Heart right ventricle (tissue), 16 donors: ENCODE measurements around the gene IRX6. TPM values are rescaled to one million over a fixed set of nuclear protein-coding genes. Genes with fewer than 3 reads are reported as not detected.

Experiments used
- ATAC-seq, 8 donors: fragments of 200-7000 bp; cut with Tn5 transposase; one replicate each; pipeline ENCODE4 v1.9.1; 2020; ENCODE audit warnings: mild to moderate bottlenecking in 8 of 8, moderate library complexity in 8 of 8, moderate number of reproducible peaks in 1 of 8
- DNase-seq, 2 donors: peaks; one replicate each; pipeline ENCODE4 v3.0.0-alpha.2; 2020
- H3K27ac ChIP-seq, 10 donors: fragments of 200-600 bp; sonication (generic) in 2 of 10; one replicate each; pipeline versions ENCODE4 v1.5.0 to v1.8.0; 2020 to 2022; ENCODE audit warnings: mild to moderate bottlenecking in 3 of 10
- H3K27me3 ChIP-seq, 7 donors: fragments of 200-600 bp; one replicate each; pipeline ENCODE4 v1.8.0; 2021 to 2022; ENCODE audit warnings: mild to moderate bottlenecking in 2 of 7
- H3K36me3 ChIP-seq, 9 donors: fragments of 200-600 bp; sonication (generic) in 1 of 9; one replicate each; pipeline versions ENCODE4 v1.5.0 to v1.8.0; 2020 to 2022; ENCODE audit warnings: mild to moderate bottlenecking in 2 of 9
- H3K4me1 ChIP-seq, 9 donors: fragments of 200-600 bp; sonication (generic) in 1 of 9; one replicate each; pipeline versions ENCODE4 v1.5.0 to v1.8.0; 2020 to 2022; ENCODE audit warnings: mild to moderate bottlenecking in 4 of 9
- H3K4me3 ChIP-seq, 10 donors: fragments of 200-600 bp; sonication (generic) in 2 of 10; one replicate each; pipeline versions ENCODE4 v1.5.0 to v1.8.0; 2020 to 2022; ENCODE audit warnings: mild to moderate bottlenecking in 7 of 10, moderate library complexity in 2 of 10
- H3K9me3 ChIP-seq, 11 donors: fragments of 200-600 bp in 10 of 11; sonication (generic) in 2 of 11; one replicate each; pipeline versions ENCODE4 v1.5.0 to v1.8.0; 2013 to 2022; ENCODE audit warnings: mild to moderate bottlenecking in 2 of 11, control low read depth in 1 of 11, moderate library complexity in 1 of 11
- CTCF ChIP-seq, 9 donors: fragments of 200-600 bp; sonication (generic) in 2 of 9; IDR thresholded peaks; one replicate each; pipeline versions ENCODE4 v1.5.0 to v1.8.0; 2021 to 2022; ENCODE audit warnings: antibody characterized with exemption in 9 of 9, mild to moderate bottlenecking in 5 of 9, moderate library complexity in 1 of 9
- WGBS, 2 donors: extraction: QIAGEN DNeasy Blood & Tissue Kit; methylation state at CpG; one replicate each; pipeline ENCODE4 v1.1.7; 2013; ENCODE audit warnings: inconsistent platforms in 1 of 2; 5-methylcytosine and 5-hydroxymethylcytosine counted together
- intact Hi-C, 10 donors: fragments of 100-400 bp; cut with DNase I; formaldehyde crosslinking; loops; one replicate each; pipeline versions ENCODE4 v1.11.1 to v1.14.2; 2022
- polyA plus RNA-seq, 2 donors: library from polyadenylated mRNA; stranded (reverse); fragments of 200-250 nt; gene quantifications; one replicate each; pipeline ENCODE4 v1.2.3, GENCODE V29; 2013
- total RNA-seq, 10 donors: library from RNA; stranded (reverse); fragmentation: NEBNext Ultra II Directional in 3 of 10; extraction: Animal tissue kit (Norgen Biotek cat#: 25700) in 3 of 10; gene quantifications; one replicate each; pipeline versions ENCODE4 v1.2.1 to v1.2.4, GENCODE V29; 2021 to 2023
- donor health status: Arrhythmogenic right ventricular cardiomyopathy.
- donor health status: ischemic (EF 13 %, LVEDD 7.1; RV severe dilation, severe dysfunction).
- donor health status: healthy with polysubstance abuse.
- donor health status: DM: no; HTN: yes; CAD: no.
- donor health status: DM: no; HTN: no; CAD: no.
- donor health status: ischemic (EF 25% LVEDD 6.9; RV normal size, moderate dysfunction).
- donor health status: ischemic (EF 25% LVEDD 5.7; RV mildly dilated, moderate dysfunction).
- donor health status: healthy.
- donor health status: DM: yes; HTN: yes; CAD: no.
- donor health status: Ischemic cardiomyopathy.
- donor health status: ischemic (EF 35%, LVEDD 5.7; RV mildly dilated, moderate dysfunction).
- donor health status: nonischemic (EF 11% LVEDD 7.7; RV severe dilation, severe dysfunction).
- donor health status: DM: yes; HTN: yes; CAD: no.
- donor health status: PGD.
- donor health status: ischemic (EF 29% LVEDD 5.4; RV normal size, mild dysfunction).
- donor health status: nonischemic (EF 23%, LVEDD 6.1; RV moderate dilation, normal function).

The IRX6 gene
- total and polyA plus RNA-seq, 12 donors, result 0.18 to 28.1 (median 12.5) TPM

- Histone ChIP-seq H3K36me3 (no peaks in the 10 kb centered on the region), H3K4me1 (peaks cover 0 to 5% (median 0%) of the 10 kb centered on the region in 9 donors), H3K27me3 (peaks cover 0 to 8% (median 0%) of the 10 kb centered on the region in 7 donors), H3K4me3 (no peak overlapping the region), H3K9me3 (no peaks in the 10 kb centered on the region), H3K27ac (no peak overlapping the region)
- intact Hi-C loops, result no loop called here
- no peak for TF ChIP-seq CTCF (IDR thresholded peaks at IDR 0.05)
- DNase-seq (no peak), ATAC-seq (no peak)
- 72% methylated on average over 1 of the region's 1 CpG for WGBS, 2 donors
Measured at GRCh38 chr16:55277536-55277935, 46.5 kb upstream of the IRX6 start.

DNA sequence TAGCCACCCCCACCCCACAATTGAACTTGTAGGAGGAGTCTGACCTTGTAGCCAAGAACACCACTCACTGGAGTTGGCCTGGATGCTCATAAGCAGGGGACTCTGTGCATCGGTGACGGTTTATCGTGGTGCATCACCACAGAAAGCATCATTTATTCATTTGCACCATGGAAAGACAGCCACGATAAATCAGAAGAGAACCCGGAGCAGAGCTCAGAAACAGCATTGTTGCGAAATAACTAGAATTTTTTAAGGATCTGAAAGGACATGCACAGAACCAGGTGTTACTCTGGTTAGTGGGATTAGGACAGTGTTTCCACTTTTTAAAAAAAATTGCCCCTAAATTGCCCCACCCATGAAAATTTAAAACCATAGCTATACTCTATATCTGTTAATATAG is 44.4 kb upstream of the IRX6 start:
- 85 to 86% methylated on average over 6 of the region's 6 CpGs for WGBS, 2 donors
- Histone ChIP-seq H3K27ac (no peak overlapping the region), H3K4me1 (no peaks in the 10 kb centered on the region), H3K36me3 (no peaks in the 10 kb centered on the region), H3K27me3 (peaks cover 0 to 17% (median 4%) of the 10 kb centered on the region in 7 donors), H3K4me3 (no peak overlapping the region), H3K9me3 (no peaks in the 10 kb centered on the region)
- TF ChIP-seq CTCF (IDR thresholded peaks at IDR 0.05), result no peak
- ATAC-seq (no peak), DNase-seq (no peak)
- intact Hi-C loops, result no loop called here

DNA sequence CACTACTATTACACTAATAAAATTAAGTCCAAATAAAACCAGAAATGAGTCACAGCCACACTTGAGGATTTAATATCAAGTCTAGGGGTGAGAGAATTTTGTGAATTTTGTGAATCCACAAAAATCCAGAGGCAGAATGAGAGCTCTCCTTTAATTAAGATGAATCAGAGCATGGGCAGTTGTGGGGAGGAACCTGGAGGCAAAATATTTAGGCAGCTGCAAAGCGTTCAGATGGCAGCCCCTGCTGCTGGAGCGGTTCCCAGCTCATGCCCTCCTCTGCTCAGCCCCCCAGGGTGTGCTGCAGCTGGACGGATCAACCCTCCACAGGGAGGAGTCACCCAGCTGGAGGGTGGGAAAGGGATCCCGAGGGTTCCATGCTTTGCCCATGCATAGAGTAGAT is 43.4 kb upstream of the IRX6 start:
- peaks cover 0 to 19% (median 4%) of the 10 kb centered on the region in 7 donors for H3K27me3 ChIP-seq
- no peaks in the 10 kb centered on the region for H3K4me1 ChIP-seq
- no peak for DNase-seq
- no peaks in the 10 kb centered on the region for H3K36me3 ChIP-seq
- no peak overlapping the region for H3K4me3 ChIP-seq
- ATAC-seq, result no peak
- no peak overlapping the region for H3K27ac ChIP-seq
- intact Hi-C loops, result no loop called here
- WGBS, 2 donors, result 42 to 45% methylated on average over 4 of the region's 4 CpGs
- no peak for TF ChIP-seq CTCF (IDR thresholded peaks at IDR 0.05)
- no peaks in the 10 kb centered on the region for H3K9me3 ChIP-seq

- Histone ChIP-seq H3K36me3 (no peaks in the 10 kb centered on the region), H3K27me3 (peaks cover 0 to 19% (median 4%) of the 10 kb centered on the region in 7 donors), H3K9me3 (peaks cover 0 to 4% (median 0%) of the 10 kb centered on the region in 11 donors), H3K4me1 (no peaks in the 10 kb centered on the region), H3K4me3 (no peak overlapping the region), H3K27ac (no peak overlapping the region)
- ATAC-seq (no peak), DNase-seq (no peak)
- 36 to 50% methylated on average over 1 of the region's 1 CpG for WGBS, 2 donors
- no peak for TF ChIP-seq CTCF (IDR thresholded peaks at IDR 0.05)
- intact Hi-C loops, result no loop called here
Measured at GRCh38 chr16:55282441-55282840, 41.6 kb upstream of the IRX6 start.
